ENCODE measurements around the gene C5AR2.
"Not testable (repeated sequence)": the region's sequence is repeated elsewhere in the genome, so short reads cannot be mapped to it uniquely, and the experiment has no call there.

C5AR2 gene

DNA sequence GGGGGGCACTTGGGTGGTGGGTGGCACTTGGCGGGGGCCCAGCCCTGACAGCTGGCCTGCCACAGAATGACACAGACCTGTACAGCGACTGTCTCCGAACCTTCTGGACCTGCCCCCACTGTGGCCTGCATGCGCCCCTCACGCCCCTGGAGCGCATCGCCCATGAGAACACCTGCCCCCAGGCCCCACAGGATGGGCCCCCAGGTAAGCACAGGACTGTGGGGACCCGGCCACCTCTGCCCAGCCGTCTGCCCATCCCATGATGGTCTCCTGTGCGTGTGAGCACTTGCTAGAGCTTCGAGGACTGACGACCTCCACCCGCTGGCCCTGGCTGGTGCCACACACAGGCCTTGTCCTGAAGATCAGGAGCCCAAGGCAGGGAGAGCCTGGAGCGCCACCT is 49.1 kb downstream of the C5AR2 start:
- H3K27ac ChIP-seq: no peak overlapping the region
- DNase-seq (ENCODE audit: low spot score): no peak
- POLR2A ChIA-PET (ENCODE audit: low non-redundant PET): interaction anchor here (0.5 kb wide), 1 partner anchor 21 kb away, joined by 13 read pairs; no protein-coding TSS in a partner anchor
- CTCF ChIA-PET: interaction anchor here (0.6 to 1.0 kb wide), 2 partner anchors 9 to 32 kb away, joined by 4 read pairs; partner anchors contain the start of gene DHX34
- TF ChIP-seq, protein P1, sequence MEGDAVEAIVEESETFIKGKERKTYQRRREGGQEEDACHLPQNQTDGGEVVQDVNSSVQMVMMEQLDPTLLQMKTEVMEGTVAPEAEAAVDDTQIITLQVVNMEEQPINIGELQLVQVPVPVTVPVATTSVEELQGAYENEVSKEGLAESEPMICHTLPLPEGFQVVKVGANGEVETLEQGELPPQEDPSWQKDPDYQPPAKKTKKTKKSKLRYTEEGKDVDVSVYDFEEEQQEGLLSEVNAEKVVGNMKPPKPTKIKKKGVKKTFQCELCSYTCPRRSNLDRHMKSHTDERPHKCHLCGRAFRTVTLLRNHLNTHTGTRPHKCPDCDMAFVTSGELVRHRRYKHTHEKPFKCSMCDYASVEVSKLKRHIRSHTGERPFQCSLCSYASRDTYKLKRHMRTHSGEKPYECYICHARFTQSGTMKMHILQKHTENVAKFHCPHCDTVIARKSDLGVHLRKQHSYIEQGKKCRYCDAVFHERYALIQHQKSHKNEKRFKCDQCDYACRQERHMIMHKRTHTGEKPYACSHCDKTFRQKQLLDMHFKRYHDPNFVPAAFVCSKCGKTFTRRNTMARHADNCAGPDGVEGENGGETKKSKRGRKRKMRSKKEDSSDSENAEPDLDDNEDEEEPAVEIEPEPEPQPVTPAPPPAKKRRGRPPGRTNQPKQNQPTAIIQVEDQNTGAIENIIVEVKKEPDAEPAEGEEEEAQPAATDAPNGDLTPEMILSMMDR (conservative IDR thresholded peaks at IDR 0.05; ENCODE audit: low read depth): no peak

DNA sequence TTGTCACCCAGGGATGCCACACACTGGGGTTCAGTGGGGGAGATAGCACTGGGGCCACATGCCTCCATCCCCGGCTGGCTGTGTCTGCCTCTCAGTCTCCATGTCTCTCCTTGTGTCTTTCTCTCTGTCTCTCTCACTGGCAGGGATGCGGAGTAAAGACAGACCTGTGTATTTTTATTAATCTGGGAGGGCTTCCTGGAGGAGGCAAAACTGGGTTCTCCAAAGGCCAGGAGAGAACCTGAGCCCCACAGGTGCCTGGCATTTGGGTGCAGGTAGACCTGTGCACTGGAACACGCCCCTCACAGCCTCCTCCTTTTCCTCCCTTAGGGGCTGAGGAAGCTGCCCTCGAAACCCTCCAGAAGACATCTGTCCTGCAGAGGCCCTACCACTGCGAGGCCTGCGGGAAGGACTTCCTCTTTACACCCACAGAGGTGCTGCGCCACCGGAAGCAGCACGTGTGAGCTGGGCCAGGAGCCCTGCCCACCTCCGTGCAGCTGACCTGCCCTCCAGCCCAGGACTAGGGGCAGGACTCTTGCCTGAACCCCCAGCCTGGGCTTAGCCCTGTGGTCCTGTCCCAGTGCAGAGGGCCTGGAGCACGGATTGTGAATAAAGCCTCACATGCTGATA is 49.8 kb downstream of the C5AR2 start:
- TF ChIP-seq, protein P1 (conservative IDR thresholded peaks at IDR 0.05; ENCODE audit: low read depth): no peak
- H3K27ac ChIP-seq: peak overlapping the region; percentile 29; the same call in 1 of the 2 replicates
- ChIA-PET CTCF (interaction anchor here (0.6 to 1.0 kb wide), 2 partner anchors 9 to 33 kb away, joined by 4 read pairs; partner anchors contain the start of gene DHX34), POLR2A (ENCODE audit: low non-redundant PET) (interaction anchor here (0.5 kb wide), 1 partner anchor 20 kb away, joined by 13 read pairs; no protein-coding TSS in a partner anchor)
- DNase-seq (ENCODE audit: low spot score): no peak

DNA sequence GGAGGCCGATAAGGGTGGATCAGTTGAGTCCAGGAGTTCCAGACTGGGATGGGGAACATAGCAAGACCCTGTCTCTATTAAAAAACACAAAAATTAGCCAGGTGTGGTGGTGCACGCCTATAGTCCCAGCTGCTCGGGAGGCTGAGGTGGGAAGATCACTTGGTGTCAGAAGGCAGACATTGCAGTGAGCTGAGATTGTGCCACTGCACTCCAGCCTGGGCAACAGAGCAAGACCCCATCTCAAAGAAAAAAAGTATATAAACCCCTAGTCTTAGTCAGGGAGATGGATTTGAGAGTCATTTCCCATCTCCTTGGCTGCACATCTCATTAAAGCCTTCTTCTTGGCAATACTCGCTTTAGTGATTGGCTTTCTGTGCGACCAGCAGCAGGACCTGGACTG is 51.9 kb downstream of the C5AR2 start:
- CTCF ChIA-PET; POLR2A ChIA-PET (ENCODE audit: low non-redundant PET); H3K27ac ChIP-seq; DNase-seq (ENCODE audit: low spot score): not testable (repeated sequence)

DNA sequence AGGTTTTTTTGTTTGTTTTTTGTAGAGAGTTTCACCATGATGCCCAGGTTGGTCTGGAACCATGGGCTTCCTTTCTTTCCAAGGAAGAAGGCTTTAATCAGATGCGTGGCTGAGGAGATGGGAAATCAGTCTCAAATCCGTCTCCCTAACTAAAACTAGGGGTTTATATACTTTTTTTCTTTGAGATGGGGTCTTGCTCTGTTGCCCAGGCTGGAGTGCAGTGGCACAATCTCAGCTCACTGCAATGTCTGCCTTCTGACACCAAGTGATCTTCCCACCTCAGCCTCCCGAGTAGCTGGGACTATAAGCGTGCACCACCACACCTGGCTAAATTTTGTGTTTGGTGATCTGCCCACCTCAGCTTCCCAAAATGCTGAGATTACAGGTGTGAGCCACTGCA is 52.6 kb downstream of the C5AR2 start:
- CTCF ChIA-PET: interaction anchor here (0.6 kb wide), 1 partner anchor 72 kb away, joined by 3 read pairs; no protein-coding TSS in a partner anchor
- not testable (repeated sequence) for DNase-seq (ENCODE audit: low spot score)

DNA sequence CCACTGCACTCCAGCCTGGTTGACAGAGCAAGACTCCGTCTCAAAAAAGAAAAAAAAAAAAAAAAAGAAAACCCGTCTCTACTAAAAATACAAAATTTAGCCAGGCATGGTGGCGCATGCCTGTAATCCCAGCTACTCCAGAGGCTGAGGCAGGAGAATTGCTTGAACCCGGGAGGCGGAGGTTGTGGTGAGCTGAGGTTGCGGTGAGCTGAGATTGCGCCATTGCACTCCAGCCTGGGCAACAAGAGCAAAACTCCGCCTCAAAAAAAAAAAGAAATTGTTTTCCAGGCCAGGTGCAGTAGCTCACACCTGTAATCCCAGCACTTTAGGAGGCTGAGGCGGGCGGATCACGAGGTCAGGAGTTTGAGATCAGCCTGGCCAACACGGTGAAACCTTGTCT is 54.6 kb downstream of the C5AR2 start:
- POLR2A ChIA-PET (ENCODE audit: low non-redundant PET): interaction anchor here (0.7 kb wide), 1 partner anchor 112 kb away, joined by 3 read pairs; no protein-coding TSS in a partner anchor
- CTCF ChIA-PET: interaction anchor here (0.6 kb wide), 1 partner anchor 209 kb away, joined by 6 read pairs; no protein-coding TSS in a partner anchor
- not testable (repeated sequence) for DNase-seq (ENCODE audit: low spot score); H3K27ac ChIP-seq

More for the DNA sequence above, 52.6 kb downstream of the C5AR2 start:
- H3K27ac ChIP-seq; POLR2A ChIA-PET (ENCODE audit: low non-redundant PET): not testable (repeated sequence)

DNA sequence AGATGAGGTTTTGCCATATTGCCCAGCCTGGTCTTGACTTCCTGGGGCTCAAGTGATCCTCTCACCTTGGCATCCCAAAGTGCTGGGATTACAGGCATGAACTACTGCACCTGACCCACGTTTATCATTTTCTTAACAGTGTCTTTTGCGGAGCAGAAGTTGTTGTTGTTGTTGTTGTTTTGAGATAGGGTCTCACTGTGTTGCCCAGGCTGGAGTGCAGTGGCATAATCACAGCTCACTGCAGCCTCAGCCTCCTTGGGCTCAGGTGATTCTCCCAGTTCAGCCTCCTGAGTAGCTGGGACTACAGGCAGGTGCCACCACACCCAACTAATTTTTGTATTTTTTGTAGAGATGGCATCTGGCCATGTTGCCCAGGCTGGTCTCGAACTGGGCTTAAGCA is 55.6 kb downstream of the C5AR2 start:
- POLR2A ChIA-PET (ENCODE audit: low non-redundant PET); H3K27ac ChIP-seq; CTCF ChIA-PET; DNase-seq (ENCODE audit: low spot score): not testable (repeated sequence)

DNA sequence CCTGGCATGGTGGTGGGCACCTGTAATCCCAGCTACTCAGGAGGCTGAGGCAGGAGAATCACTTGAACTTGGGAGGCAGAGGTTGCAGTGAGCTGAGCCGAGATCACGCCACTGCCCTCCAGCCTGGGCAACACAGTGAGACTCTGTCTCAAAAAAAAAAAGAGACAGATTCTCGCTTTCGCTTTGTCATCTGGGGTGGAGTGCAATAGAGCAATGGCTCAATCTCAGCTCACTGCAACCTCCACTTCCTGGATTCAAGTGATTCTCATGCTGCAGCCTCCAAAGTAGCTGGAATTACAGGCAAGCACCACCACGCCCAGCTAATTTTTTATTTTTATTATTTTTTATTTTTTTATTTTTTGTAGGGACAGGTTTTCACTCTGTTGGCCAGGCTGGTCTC is 56.7 kb downstream of the C5AR2 start:
- CTCF ChIA-PET; POLR2A ChIA-PET (ENCODE audit: low non-redundant PET); H3K27ac ChIP-seq; DNase-seq (ENCODE audit: low spot score): not testable (repeated sequence)

DNA sequence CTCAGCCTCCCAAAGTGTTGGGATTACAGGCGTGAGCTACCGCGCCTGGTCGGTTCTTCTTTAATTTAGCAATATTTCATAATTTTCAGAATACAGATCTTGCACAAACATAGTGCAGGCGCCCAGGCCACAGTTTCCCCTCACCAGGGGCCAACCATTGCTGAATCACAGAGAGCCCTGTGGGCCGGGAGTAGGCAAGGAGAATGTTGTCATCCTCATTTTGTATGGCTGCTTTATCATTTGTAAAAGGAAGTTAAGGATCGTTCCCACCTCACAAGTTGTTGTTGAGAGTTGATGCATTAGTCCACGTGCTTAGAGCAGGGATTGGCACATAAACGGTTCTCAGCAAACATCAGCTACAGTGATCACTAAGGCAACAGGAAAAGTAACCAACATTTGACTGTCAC is 57.2 kb downstream of the C5AR2 start:
- H3K27ac ChIP-seq: no peak overlapping the region
- CTCF ChIA-PET: no interaction called here
- POLR2A ChIA-PET (ENCODE audit: low non-redundant PET): no interaction called here
- TF ChIP-seq, protein P1 (conservative IDR thresholded peaks at IDR 0.05; ENCODE audit: low read depth): no peak
- DNase-seq (ENCODE audit: low spot score): no peak

DNA sequence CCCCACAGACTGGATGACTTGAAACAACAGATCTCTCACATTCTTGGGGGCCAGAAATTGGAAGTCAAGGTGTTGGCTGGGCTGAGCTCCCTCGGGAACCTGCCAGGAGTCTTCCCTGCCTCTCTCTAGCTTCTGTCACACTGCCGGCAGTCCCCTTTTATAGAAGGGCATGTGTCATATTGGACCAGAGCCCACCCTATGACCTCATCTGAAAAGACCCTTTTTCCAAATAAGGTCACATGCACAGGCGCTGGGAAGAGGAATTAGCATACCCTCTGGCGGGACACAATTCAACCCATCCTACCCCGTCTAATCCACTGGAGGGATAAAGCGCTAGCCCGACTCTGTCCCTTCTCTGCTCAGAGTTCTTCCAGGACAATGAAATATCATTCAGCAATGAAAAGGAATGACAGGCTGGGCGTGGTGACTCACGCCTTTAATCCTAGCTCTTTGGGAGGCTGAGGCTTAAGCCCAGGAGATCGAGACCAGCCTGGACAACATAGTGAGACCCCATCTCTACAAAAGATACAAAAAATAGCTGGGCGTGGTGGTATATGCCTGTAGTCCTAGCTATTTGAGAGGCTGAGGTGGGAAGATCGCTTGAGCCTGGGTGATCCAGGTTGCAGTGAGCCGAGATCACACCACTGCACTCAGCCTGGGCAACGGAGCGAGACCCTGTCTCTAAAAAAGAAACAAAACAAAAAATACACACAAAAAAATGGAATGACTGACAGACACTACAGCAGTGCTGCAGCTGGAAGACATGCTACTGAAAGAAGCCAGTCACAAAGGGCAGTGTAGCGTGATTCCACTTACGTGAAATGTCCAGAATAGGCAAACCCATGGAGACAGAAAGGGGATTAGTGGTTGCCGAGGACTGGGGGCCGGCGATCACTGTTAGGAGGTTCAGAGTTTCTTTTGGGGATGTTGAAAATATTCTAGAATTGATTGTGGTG is 58.8 kb downstream of the C5AR2 start:
- POLR2A ChIA-PET (ENCODE audit: low non-redundant PET): no interaction called here
- no peak for DNase-seq (ENCODE audit: low spot score)
- H3K27ac ChIP-seq: no peak overlapping the region
- TF ChIP-seq, protein P1 (conservative IDR thresholded peaks at IDR 0.05; ENCODE audit: low read depth): no peak
- CTCF ChIA-PET: interaction anchor here (0.5 to 1.6 kb wide), 15 partner anchors 10 to 1671 kb away, joined by 3 to 11 read pairs (median 4); partner anchors contain the start of gene DHX34
